HL-60 (cell line): ENCODE results near the gene PACRG.

ENCODE experiments used
- DNase-seq, 2 experiments: peaks; one replicate each; pipeline ENCODE4 v3.0.0-alpha.2; 2010 to 2020; ENCODE audit warnings: low read depth in 1 of 2, low spot score in 1 of 2
- H3K27ac ChIP-seq: fragments of 250-450 bp; sonication (Bioruptor Pico); replicated peaks from 2 replicates; pipeline ENCODE4 v1.5.1; 2020; ENCODE audit warnings: mild to moderate bottlenecking, moderate library complexity
- H3K27me3 ChIP-seq: fragments of 250-450 bp; sonication (Bioruptor Pico); 2 replicates; pipeline ENCODE4 v1.5.1; 2021; ENCODE audit warnings: mild to moderate bottlenecking, moderate library complexity; ENCODE audit not compliant: insufficient read depth, poor library complexity, severe bottlenecking
- H3K4me3 ChIP-seq: replicated peaks from 2 replicates; pipeline ENCODE4 v1.5.1; 2011; ENCODE audit warnings: mild to moderate bottlenecking, control low read depth, low read length; ENCODE audit not compliant: insufficient read depth
- GABPA ChIP-seq: IDR thresholded peaks from 2 replicates; pipeline ENCODE4 v1.6.1; 2012; ENCODE audit warnings: low read depth
- POLR2AphosphoS5 ChIP-seq: IDR thresholded peaks from 2 replicates; pipeline ENCODE4 v1.6.1; 2012; ENCODE audit warnings: low read depth
- SPI1 ChIP-seq: IDR thresholded peaks from 2 replicates; pipeline ENCODE4 v1.6.1; 2012; ENCODE audit warnings: low read depth, mild to moderate bottlenecking, borderline replicate concordance
- TF ChIP-seq, protein P1 (sequence below): IDR thresholded peaks from 2 replicates; pipeline ENCODE4 v1.6.1; 2012; ENCODE audit warnings: low read depth; ENCODE audit not compliant: insufficient replicate concordance
- TF ChIP-seq, protein P2 (sequence below): IDR thresholded peaks from one replicate; pipeline ENCODE4 v1.5.1; 2011; ENCODE audit warnings: low read length, control low read depth, inconsistent platforms; ENCODE audit not compliant: insufficient read depth

Gene PACRG

DNA sequence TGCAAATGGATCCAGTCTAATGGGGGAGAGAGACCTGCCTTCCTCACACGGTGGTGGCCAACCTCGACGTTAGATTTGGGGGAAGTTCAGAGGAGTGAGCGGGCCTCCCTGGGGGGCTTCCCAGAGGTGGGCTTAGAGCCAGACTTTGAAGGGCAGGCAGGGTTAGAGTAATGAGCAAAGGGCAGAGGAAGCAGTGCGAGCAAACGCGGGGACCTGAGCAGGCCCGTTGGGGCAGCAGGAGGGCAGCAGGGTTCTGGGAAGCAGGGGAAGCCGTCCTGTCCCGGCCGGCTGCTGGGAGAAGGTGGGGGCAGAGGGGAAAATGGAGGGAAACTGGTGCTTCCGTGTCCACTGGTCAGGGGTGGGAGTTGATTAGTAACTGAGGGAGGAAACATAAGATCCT lies 474.1 kb downstream of the PACRG start:
- TF ChIP-seq SPI1 (no peak), POLR2AphosphoS5 (no peak), GABPA (no peak)
- TF ChIP-seq, protein P1, sequence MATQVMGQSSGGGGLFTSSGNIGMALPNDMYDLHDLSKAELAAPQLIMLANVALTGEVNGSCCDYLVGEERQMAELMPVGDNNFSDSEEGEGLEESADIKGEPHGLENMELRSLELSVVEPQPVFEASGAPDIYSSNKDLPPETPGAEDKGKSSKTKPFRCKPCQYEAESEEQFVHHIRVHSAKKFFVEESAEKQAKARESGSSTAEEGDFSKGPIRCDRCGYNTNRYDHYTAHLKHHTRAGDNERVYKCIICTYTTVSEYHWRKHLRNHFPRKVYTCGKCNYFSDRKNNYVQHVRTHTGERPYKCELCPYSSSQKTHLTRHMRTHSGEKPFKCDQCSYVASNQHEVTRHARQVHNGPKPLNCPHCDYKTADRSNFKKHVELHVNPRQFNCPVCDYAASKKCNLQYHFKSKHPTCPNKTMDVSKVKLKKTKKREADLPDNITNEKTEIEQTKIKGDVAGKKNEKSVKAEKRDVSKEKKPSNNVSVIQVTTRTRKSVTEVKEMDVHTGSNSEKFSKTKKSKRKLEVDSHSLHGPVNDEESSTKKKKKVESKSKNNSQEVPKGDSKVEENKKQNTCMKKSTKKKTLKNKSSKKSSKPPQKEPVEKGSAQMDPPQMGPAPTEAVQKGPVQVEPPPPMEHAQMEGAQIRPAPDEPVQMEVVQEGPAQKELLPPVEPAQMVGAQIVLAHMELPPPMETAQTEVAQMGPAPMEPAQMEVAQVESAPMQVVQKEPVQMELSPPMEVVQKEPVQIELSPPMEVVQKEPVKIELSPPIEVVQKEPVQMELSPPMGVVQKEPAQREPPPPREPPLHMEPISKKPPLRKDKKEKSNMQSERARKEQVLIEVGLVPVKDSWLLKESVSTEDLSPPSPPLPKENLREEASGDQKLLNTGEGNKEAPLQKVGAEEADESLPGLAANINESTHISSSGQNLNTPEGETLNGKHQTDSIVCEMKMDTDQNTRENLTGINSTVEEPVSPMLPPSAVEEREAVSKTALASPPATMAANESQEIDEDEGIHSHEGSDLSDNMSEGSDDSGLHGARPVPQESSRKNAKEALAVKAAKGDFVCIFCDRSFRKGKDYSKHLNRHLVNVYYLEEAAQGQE = no peak
- TF ChIP-seq, protein P2, sequence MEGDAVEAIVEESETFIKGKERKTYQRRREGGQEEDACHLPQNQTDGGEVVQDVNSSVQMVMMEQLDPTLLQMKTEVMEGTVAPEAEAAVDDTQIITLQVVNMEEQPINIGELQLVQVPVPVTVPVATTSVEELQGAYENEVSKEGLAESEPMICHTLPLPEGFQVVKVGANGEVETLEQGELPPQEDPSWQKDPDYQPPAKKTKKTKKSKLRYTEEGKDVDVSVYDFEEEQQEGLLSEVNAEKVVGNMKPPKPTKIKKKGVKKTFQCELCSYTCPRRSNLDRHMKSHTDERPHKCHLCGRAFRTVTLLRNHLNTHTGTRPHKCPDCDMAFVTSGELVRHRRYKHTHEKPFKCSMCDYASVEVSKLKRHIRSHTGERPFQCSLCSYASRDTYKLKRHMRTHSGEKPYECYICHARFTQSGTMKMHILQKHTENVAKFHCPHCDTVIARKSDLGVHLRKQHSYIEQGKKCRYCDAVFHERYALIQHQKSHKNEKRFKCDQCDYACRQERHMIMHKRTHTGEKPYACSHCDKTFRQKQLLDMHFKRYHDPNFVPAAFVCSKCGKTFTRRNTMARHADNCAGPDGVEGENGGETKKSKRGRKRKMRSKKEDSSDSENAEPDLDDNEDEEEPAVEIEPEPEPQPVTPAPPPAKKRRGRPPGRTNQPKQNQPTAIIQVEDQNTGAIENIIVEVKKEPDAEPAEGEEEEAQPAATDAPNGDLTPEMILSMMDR = no peak
- DNase-seq = no peak
- Histone ChIP-seq H3K27me3 (no peaks in the 10 kb centered on the region), H3K4me3 (no peak overlapping the region), H3K27ac (no peak overlapping the region)

DNA sequence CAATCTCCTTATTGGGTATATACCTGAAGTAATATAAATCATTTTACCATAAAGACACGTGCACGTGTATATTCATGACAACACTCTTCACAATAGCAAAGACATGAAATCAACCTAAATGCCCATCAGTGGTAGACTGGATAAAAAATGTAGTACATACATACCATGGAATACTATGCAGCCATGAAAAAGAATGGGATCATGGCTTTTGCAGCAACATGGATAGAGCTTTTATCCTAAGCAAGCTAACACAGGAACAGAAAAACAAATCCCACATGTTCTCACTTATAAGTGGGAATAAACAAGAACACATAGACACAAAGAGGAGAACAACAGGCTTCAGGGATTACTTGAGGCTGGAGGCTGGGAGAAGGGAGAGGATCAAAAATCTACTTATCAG lies 478.4 kb downstream of the PACRG start:
- no peak overlapping the region for H3K27ac ChIP-seq
- TF ChIP-seq, protein P2 = no peak

DNA sequence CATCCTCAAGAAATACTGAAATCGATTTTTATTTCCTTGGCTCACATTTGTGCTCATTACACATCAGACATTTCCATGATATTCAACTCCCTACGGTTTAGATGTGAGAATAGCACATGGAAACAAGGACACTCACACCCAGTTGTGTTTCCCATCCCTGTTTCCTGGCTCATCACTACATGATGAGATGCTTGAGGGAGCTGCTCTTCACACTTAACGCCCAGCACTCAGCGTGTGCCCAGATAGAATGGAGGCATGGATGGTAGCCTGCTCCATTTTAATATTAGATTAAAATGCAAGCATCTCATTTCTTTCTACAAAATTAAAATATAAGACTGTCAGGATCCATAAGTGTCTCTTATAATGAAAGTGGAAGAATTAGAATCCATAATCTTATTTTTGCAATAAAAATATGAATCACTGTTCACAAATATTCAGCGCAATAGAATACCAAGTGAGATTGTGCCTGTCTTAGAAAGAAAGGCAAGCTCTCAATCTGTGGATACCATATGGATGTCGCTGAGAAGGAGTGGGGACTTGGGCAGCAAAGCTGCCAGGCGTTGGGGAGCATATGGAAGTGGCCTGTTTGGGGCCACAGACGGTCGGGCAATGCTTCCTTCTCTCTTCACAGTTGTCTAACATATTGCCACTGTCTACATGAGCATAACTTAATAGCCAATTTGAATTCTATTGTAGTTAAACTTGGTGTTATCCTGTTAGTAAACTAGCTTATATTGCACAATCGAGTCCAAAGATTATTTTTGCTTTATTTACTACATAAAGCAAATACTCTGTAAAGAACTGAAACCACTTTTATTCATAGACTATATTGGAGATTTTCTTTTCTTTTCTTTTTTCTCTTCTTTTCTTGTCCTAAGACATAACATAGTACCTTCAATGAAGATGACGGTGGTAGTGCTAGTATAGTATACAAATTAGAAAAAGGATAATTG lies 479.9 kb downstream of the PACRG start:
- Histone ChIP-seq H3K27ac (no peak overlapping the region), H3K4me3 (no peak overlapping the region), H3K27me3 (no peaks in the 10 kb centered on the region)
- no peak for DNase-seq
- TF ChIP-seq, protein P2 = no peak

More for the DNA sequence above, 478.4 kb downstream of the PACRG start:
- DNase-seq = no peak
- Histone ChIP-seq H3K4me3 (no peak overlapping the region), H3K27me3 (no peaks in the 10 kb centered on the region)

DNA sequence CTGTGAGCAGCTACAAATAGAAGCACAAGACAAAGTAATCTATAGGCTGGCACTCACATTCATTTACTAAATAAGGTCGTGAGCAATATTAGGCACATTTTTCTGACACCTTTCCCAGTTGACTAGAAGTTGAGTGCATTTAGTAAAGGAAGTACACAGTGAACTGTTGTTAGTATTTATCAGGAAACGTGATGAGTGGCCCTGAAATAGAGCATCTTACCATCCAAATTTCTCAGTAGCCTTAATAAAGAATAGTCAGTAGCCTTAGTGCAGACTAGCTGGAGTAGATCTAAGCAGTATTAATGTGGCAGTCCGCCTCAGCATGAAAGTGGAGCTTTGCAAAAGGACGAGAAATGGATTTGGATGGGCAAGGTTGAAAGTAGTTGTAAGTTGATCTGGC lies 481.2 kb downstream of the PACRG start:
- Histone ChIP-seq H3K4me3 (no peak overlapping the region), H3K27me3 (no peaks in the 10 kb centered on the region), H3K27ac (no peak overlapping the region)
- TF ChIP-seq, protein P1 = no peak
- TF ChIP-seq GABPA (no peak), SPI1 (no peak), POLR2AphosphoS5 (no peak)
- TF ChIP-seq, protein P2 = no peak
- DNase-seq = no peak
